T-cell (primary cell): ENCODE measurements around the gene GNPTG. TPM values are rescaled to one million over a fixed set of nuclear protein-coding genes. Genes with fewer than 3 reads are reported as not detected.

Experiments
- ATAC-seq, 4 experiments: fragments of 200-7000 bp in 3 of 4; fragments of 150-1000 bp in 1 of 4; cut with Tn5 transposase; replicated peaks in 1 of 4; 1 replicate in 3 of 4; 2 replicates in 1 of 4; pipeline ENCODE4 v1.10.0; 2021; ENCODE audit warnings: moderate library complexity in 3 of 4, mild to moderate bottlenecking in 2 of 4, moderate number of reproducible peaks in 1 of 4
- CTCF ChIA-PET, 2 donors: fragments of 300-600 bp; sonication (Branson Sonifier 250); formaldehyde crosslinking; loops; one replicate each; lab custom pipeline; 2022; ENCODE audit warnings: antibody characterized with exemption in 2 of 2; lab: Charles Lee
- POLR2A ChIA-PET, 2 donors: fragments of 300-600 bp; sonication (Branson Sonifier 250); formaldehyde crosslinking; loops; one replicate each; lab custom pipeline; 2022; ENCODE audit warnings: antibody characterized with exemption in 2 of 2; lab: Charles Lee
- DNase-seq, 35 experiments: peaks; one replicate each; pipeline versions ENCODE4 v3.0.0 to v3.0.0-alpha.2; 2013 to 2023
- H3K27ac ChIP-seq: one replicate; pipeline ENCODE4 v1.5.1; 2013; ENCODE audit warnings: low read length
- H3K27me3 ChIP-seq, 2 experiments: replicated peaks in 1 of 2; 1 replicate in 1 of 2; 2 replicates in 1 of 2; pipeline versions ENCODE4 v1.6.1 to v1.7.0; 2013; ENCODE audit warnings: low read length in 1 of 2, mixed read lengths in 1 of 2; ENCODE audit not compliant: control insufficient read depth in 2 of 2, insufficient read depth in 2 of 2; ENCODE audit errors: extremely low read depth in 1 of 2
- H3K36me3 ChIP-seq, 2 donors: 1 replicate in 1 of 2; 2 replicates in 1 of 2; pipeline versions ENCODE4 v1.6.1 to v1.7.0; 2013; ENCODE audit warnings: low read length in 1 of 2; ENCODE audit not compliant: control insufficient read depth in 2 of 2, insufficient read depth in 1 of 2; ENCODE audit errors: extremely low read depth in 1 of 2
- H3K4me1 ChIP-seq, 2 experiments: 1 replicate in 1 of 2; 2 replicates in 1 of 2; pipeline versions ENCODE4 v1.6.1 to v1.7.0; 2013; ENCODE audit warnings: low read length in 2 of 2, mixed read lengths in 1 of 2; ENCODE audit not compliant: insufficient read depth in 2 of 2, control insufficient read depth in 1 of 2; ENCODE audit errors: extremely low read depth in 1 of 2
- H3K4me3 ChIP-seq, 2 donors: 1 replicate in 1 of 2; 2 replicates in 1 of 2; pipeline versions ENCODE4 v1.5.1 to v1.7.0; 2013; ENCODE audit warnings: mild to moderate bottlenecking in 2 of 2, low read length in 1 of 2, moderate library complexity in 1 of 2; ENCODE audit not compliant: control insufficient read depth in 1 of 2; ENCODE audit errors: extremely low read depth in 1 of 2
- H3K9me3 ChIP-seq: 2 replicates; pipeline ENCODE4 v1.7.0; 2013
- H3K27ac Mint-ChIP-seq, 2 donors: one replicate each; pipeline ENCODE4 v1.8.0; 2020 to 2021; ENCODE audit warnings: mild to moderate bottlenecking in 2 of 2, mixed read lengths in 2 of 2
- H3K27me3 Mint-ChIP-seq, 2 donors: one replicate each; pipeline ENCODE4 v1.8.0; 2021 to 2022; ENCODE audit warnings: mixed read lengths in 2 of 2
- H3K36me3 Mint-ChIP-seq: one replicate; pipeline ENCODE4 v1.8.0; 2021; ENCODE audit warnings: mixed read lengths
- H3K4me1 Mint-ChIP-seq, 3 donors: one replicate each; pipeline ENCODE4 v1.8.0; 2020 to 2022; ENCODE audit warnings: mixed read lengths in 3 of 3, mild to moderate bottlenecking in 1 of 3
- H3K4me3 Mint-ChIP-seq, 3 donors: one replicate each; pipeline ENCODE4 v1.8.0; 2020 to 2022; ENCODE audit warnings: mild to moderate bottlenecking in 3 of 3, mixed read lengths in 3 of 3, moderate library complexity in 3 of 3
- H3K9me3 Mint-ChIP-seq, 3 donors: one replicate each; pipeline ENCODE4 v1.8.0; 2020 to 2022; ENCODE audit warnings: mixed read lengths in 3 of 3
- WGBS: methylation state at CpG from one replicate; pipeline ENCODE4 v1.1.5; 2013; ENCODE audit warnings: missing lambda C conversion rate; ENCODE audit not compliant: insufficient coverage; 5-methylcytosine and 5-hydroxymethylcytosine counted together
- total RNA-seq, 35 experiments: library from RNA in 6 of 35; stranded (reverse) in 6 of 35; fragments of 120-200 nt in 1 of 35; gene quantifications; one replicate each; pipeline versions ENCODE4 v1.2.1 to v1.2.4 and lab custom pipeline; 2013 to 2026

Gene GNPTG
- total RNA-seq, 5 donors from 2014 or later (not counting 1 experiment from before 2014, with no cell fraction given): 42.6 to 66.5 (median 63.1) TPM

GRCh38 chr16:1331712-1332617 lies 19.8 kb upstream of the GNPTG start:
- Mint-ChIP-seq H3K36me3 (no peaks in the 10 kb centered on the region), H3K27ac (peak overlapping the region; percentile 52 to 63), H3K4me3 (peak overlapping the region; percentile 68 to 79 (median 74)), H3K4me1 (peaks cover 6 to 22% (median 18%) of the 10 kb centered on the region in 3 donors), H3K9me3 (no peaks in the 10 kb centered on the region), H3K27me3 (peaks cover 4 to 25% of the 10 kb centered on the region in 2 donors)
- ChIA-PET POLR2A (interaction anchor here in 1 of 2 donors (0.6 kb wide), 1 partner anchor 11 kb away, joined by 4 read pairs; no protein-coding TSS in a partner anchor), CTCF (no interaction called here)
- peaks cover 6 to 49% of the 10 kb centered on the region in 2 experiments for H3K4me1 ChIP-seq
- peak overlapping the region; percentile 30 to 66 for H3K4me3 ChIP-seq
- peaks cover 0 to 3% of the 10 kb centered on the region in 2 donors for H3K36me3 ChIP-seq
- H3K9me3 ChIP-seq: no peaks in the 10 kb centered on the region
- DNase-seq (peak in 32 of 35 experiments; percentile 10 to 70 (median 48)), ATAC-seq (peak in 3 of 4 experiments; percentile 21 to 28 (median 23))
- peak overlapping the region; percentile 72 for H3K27ac ChIP-seq
- WGBS: 10% methylated on average over 21 of the region's 34 CpGs
- H3K27me3 ChIP-seq: peaks cover 5 to 57% of the 10 kb centered on the region in 2 experiments

GRCh38 chr16:1332618-1333148 lies 19.0 kb upstream of the GNPTG start:
- Histone ChIP-seq H3K4me3 (peak overlapping the region in 1 of 2 donors; percentile 30), H3K36me3 (no peaks in the 10 kb centered on the region), H3K4me1 (peaks cover 6 to 50% of the 10 kb centered on the region in 2 experiments), H3K9me3 (no peaks in the 10 kb centered on the region), H3K27ac (no peak overlapping the region), H3K27me3 (peaks cover 5 to 61% of the 10 kb centered on the region in 2 experiments)
- Mint-ChIP-seq H3K9me3 (no peaks in the 10 kb centered on the region), H3K4me1 (peaks cover 6 to 22% (median 18%) of the 10 kb centered on the region in 3 donors), H3K4me3 (peak overlapping the region; percentile 68 to 79 (median 74)), H3K27me3 (peaks cover 4 to 25% of the 10 kb centered on the region in 2 donors), H3K27ac (no peak overlapping the region), H3K36me3 (no peaks in the 10 kb centered on the region)
- WGBS: 5% methylated on average over 22 of the region's 26 CpGs
- ATAC-seq (peak in 3 of 4 experiments; percentile 3 to 21 (median 7)), DNase-seq (peak in 1 of 35 experiments; percentile 20)
- ChIA-PET CTCF (no interaction called here), POLR2A (no interaction called here)

GRCh38 chr16:1333149-1333812 lies 18.4 kb upstream of the GNPTG start, which contains the start of gene BAIAP3:
BAIAP3 (plus strand) TSS chr16:1333645; CDS start chr16:1338550, 4,905 bp downstream.
- DNase-seq (peak in 24 of 35 experiments; percentile 18 to 67 (median 40)), ATAC-seq (peak; percentile 67 to 80 (median 76))
- Mint-ChIP-seq H3K27ac (no peak within 1 kb of the TSS), H3K9me3 (no peaks in the 10 kb centered on the region), H3K4me3 (peak within 1 kb of the TSS; percentile 68 to 79 (median 74)), H3K4me1 (peaks cover 6 to 22% (median 18%) of the 10 kb centered on the region in 3 donors), H3K27me3 (peaks cover 4 to 25% of the 10 kb centered on the region in 2 donors), H3K36me3 (no peaks in the 10 kb centered on the region)
- Histone ChIP-seq H3K4me1 (peaks cover 6 to 55% of the 10 kb centered on the region in 2 experiments), H3K4me3 (peak within 1 kb of the TSS; percentile 30 to 33), H3K27ac (no peak within 1 kb of the TSS), H3K9me3 (no peaks in the 10 kb centered on the region), H3K27me3 (peaks cover 5 to 61% of the 10 kb centered on the region in 2 experiments), H3K36me3 (no peaks in the 10 kb centered on the region)
- POLR2A ChIA-PET: interaction anchor here in 1 of 2 donors (0.6 kb wide), 1 partner anchor 1182 kb away, joined by 5 read pairs; no protein-coding TSS in a partner anchor
- CTCF ChIA-PET: interaction anchor here in 1 of 2 donors (0.7 kb wide), 1 partner anchor 10 kb away, joined by 3 read pairs; no protein-coding TSS in a partner anchor
- WGBS: 3% methylated on average over 81 of the region's 83 CpGs

GRCh38 chr16:1333854-1334700 lies 17.7 kb upstream of the GNPTG start:
- Histone ChIP-seq H3K27me3 (peaks cover 5 to 61% of the 10 kb centered on the region in 2 experiments), H3K4me1 (peaks cover 6 to 55% of the 10 kb centered on the region in 2 experiments), H3K4me3 (peak overlapping the region; percentile 23 to 28), H3K36me3 (no peaks in the 10 kb centered on the region), H3K27ac (no peak overlapping the region), H3K9me3 (no peaks in the 10 kb centered on the region)
- 5% methylated on average over 60 of the region's 78 CpGs for WGBS
- ChIA-PET CTCF (interaction anchor here in 1 of 2 donors (0.7 kb wide), 1 partner anchor 9 kb away, joined by 3 read pairs; no protein-coding TSS in a partner anchor), POLR2A (interaction anchor here in 1 of 2 donors (0.6 kb wide), 1 partner anchor 1182 kb away, joined by 5 read pairs; no protein-coding TSS in a partner anchor)
- DNase-seq (no peak), ATAC-seq (no peak)
- Mint-ChIP-seq H3K27ac (no peak overlapping the region), H3K4me1 (peaks cover 6 to 22% (median 18%) of the 10 kb centered on the region in 3 donors), H3K36me3 (no peaks in the 10 kb centered on the region), H3K27me3 (peaks cover 4 to 25% of the 10 kb centered on the region in 2 donors), H3K9me3 (no peaks in the 10 kb centered on the region), H3K4me3 (peak overlapping the region in 2 of 3 donors; percentile 3 to 24)

- H3K4me3 ChIP-seq: peak overlapping the region; percentile 23 to 28
- no peak overlapping the region for H3K27ac ChIP-seq
- ChIA-PET POLR2A (no interaction called here), CTCF (no interaction called here)
- H3K4me1 ChIP-seq: peaks cover 6 to 55% of the 10 kb centered on the region in 2 experiments
- DNase-seq: no peak
- no peak overlapping the region for H3K27ac Mint-ChIP-seq
- no peaks in the 10 kb centered on the region for H3K9me3 Mint-ChIP-seq
- no peaks in the 10 kb centered on the region for H3K36me3 Mint-ChIP-seq
- no peaks in the 10 kb centered on the region for H3K9me3 ChIP-seq
- H3K4me3 Mint-ChIP-seq: peak overlapping the region in 2 of 3 donors; percentile 3 to 24
- peaks cover 6 to 22% (median 18%) of the 10 kb centered on the region in 3 donors for H3K4me1 Mint-ChIP-seq
- H3K36me3 ChIP-seq: no peaks in the 10 kb centered on the region
- H3K27me3 Mint-ChIP-seq: peaks cover 4 to 25% of the 10 kb centered on the region in 2 donors
- ATAC-seq: no peak
- H3K27me3 ChIP-seq: peaks cover 5 to 61% of the 10 kb centered on the region in 2 experiments
- 46% methylated on average over 4 of the region's 9 CpGs for WGBS
Observed at GRCh38 chr16:1334739-1335138, 17.0 kb upstream of the GNPTG start.
